Measurements from ENCODE around the gene NXT1.

GRCh38 chr20:23387118-23387443 lies 36.5 kb downstream of the NXT1 start:
- TF ChIP-seq CTCF (IDR thresholded peaks at IDR 0.05) (no peak), POLR2A (IDR thresholded peaks at IDR 0.05) (no peak)
